Small intestine (tissue), 16 donors: ENCODE results near the gene EXOC1L. TPM values are rescaled to one million over a fixed set of nuclear protein-coding genes. Genes with fewer than 3 reads are reported as not detected.
A peak's percentile ranks its signal among the peaks of the same experiment; 100 is the strongest.

Experiments
- DNase-seq, 2 donors: peaks; one replicate each; pipeline versions ENCODE4 v3.0.0 to v3.0.0-alpha.2; 2013
- FAIRE-seq: peaks from 2 replicates; lab custom pipeline; 2012; peaks lifted over from hg19 to GRCh38; lab: Jason Lieb, UNC
- H3K27ac ChIP-seq, 3 donors: one replicate each; pipeline ENCODE4 v1.5.1; 2013; ENCODE audit warnings: low read length in 2 of 3, mild to moderate bottlenecking in 2 of 3, control low read depth in 1 of 3, inconsistent platforms in 1 of 3, low read depth in 1 of 3, moderate library complexity in 1 of 3
- H3K27me3 ChIP-seq, 3 donors: one replicate each; pipeline ENCODE4 v1.6.1; 2013; ENCODE audit warnings: low read length in 3 of 3, inconsistent platforms in 1 of 3; ENCODE audit not compliant: control insufficient read depth in 3 of 3, insufficient read depth in 3 of 3
- H3K36me3 ChIP-seq, 3 donors: one replicate each; pipeline ENCODE4 v1.6.1; 2013; ENCODE audit warnings: low read length in 3 of 3, inconsistent platforms in 1 of 3, low read depth in 1 of 3, mild to moderate bottlenecking in 1 of 3, moderate library complexity in 1 of 3; ENCODE audit not compliant: control insufficient read depth in 3 of 3, insufficient read depth in 2 of 3
- H3K4me1 ChIP-seq, 3 donors: one replicate each; pipeline ENCODE4 v1.6.1; 2013; ENCODE audit warnings: low read length in 2 of 3, inconsistent platforms in 1 of 3, low read depth in 1 of 3, mild to moderate bottlenecking in 1 of 3, moderate library complexity in 1 of 3; ENCODE audit not compliant: control insufficient read depth in 3 of 3, insufficient read depth in 2 of 3
- H3K4me3 ChIP-seq, 3 donors: one replicate each; pipeline ENCODE4 v1.5.1; 2013; ENCODE audit warnings: low read length in 3 of 3, control low read depth in 1 of 3, inconsistent platforms in 1 of 3, low read depth in 1 of 3, mild to moderate bottlenecking in 1 of 3, moderate library complexity in 1 of 3
- H3K9me3 ChIP-seq, 2 donors: one replicate each; pipeline ENCODE4 v1.6.1; 2013; ENCODE audit warnings: low read depth in 1 of 2, low read length in 1 of 2; ENCODE audit not compliant: control insufficient read depth in 2 of 2, insufficient read depth in 1 of 2
- WGBS, 3 donors: extraction: QIAGEN DNeasy Blood & Tissue Kit; methylation state at CpG; one replicate each; pipeline ENCODE4 v1.1.7; 2013; 5-methylcytosine and 5-hydroxymethylcytosine counted together
- long read RNA-seq, 10 donors: transcript quantifications; one replicate each; lab custom pipeline, GENCODE V29; 2026
- polyA plus RNA-seq, 4 donors: library from polyadenylated mRNA; stranded (reverse) in 3 of 4; unstranded in 1 of 4; fragments of 200-250 nt in 3 of 4; fragments of 120-200 nt in 1 of 4; gene quantifications; one replicate each; pipeline versions ENCODE4 v1.2.1 to v1.2.3, GENCODE V29; 2013
- donor health status: healthy with polysubstance abuse.
- donor health status: control.
- donor health status: control.
- donor health status: Bipolar disorder and iron deficiency.
- donor health status: healthy.

Gene EXOC1L
- under 1 TPM in 1 of 4 donors, not detected in 3; 0.31 TPM for polyA plus RNA-seq
- long read RNA-seq, donor 1, result 0 reads
- long read RNA-seq, donor 2, result 0 reads
- long read RNA-seq, donor 3, result 0 reads
- long read RNA-seq, donor 4, result 0 reads
- long read RNA-seq, donor 5, result 0 reads
- long read RNA-seq, donor 6, result 0 reads
- long read RNA-seq, donor 7, result 0 reads
- long read RNA-seq, donor 8, result 0 reads
- long read RNA-seq, donor 9, result 0 reads
- long read RNA-seq, donor 10, result 0 reads

- peak in 1 of 2 donors; percentile 2 for DNase-seq
- no peak within 1 kb of the TSS for H3K4me3 ChIP-seq
- H3K36me3 ChIP-seq, result no peaks in the 10 kb centered on the region
- peaks cover 0 to 15% (median 4%) of the 10 kb centered on the region in 3 donors for H3K27me3 ChIP-seq
- 7 to 24% (median 17%) methylated on average over 13 of the region's 13 CpGs for WGBS, 3 donors
- H3K9me3 ChIP-seq, result no peaks in the 10 kb centered on the region
- FAIRE-seq, result no peak
- no peaks in the 10 kb centered on the region for H3K4me1 ChIP-seq
- no peak within 1 kb of the TSS for H3K27ac ChIP-seq
Measured at GRCh38 chr4:55819634-55820033, at the start of gene EXOC1L. Gene EXOC1L (plus strand): TSS chr4:55819790. CDS start chr4:55820027, 237 bp downstream.

GRCh38 chr4:55770662-55771061 is 48.9 kb upstream of the EXOC1L start:
- Histone ChIP-seq H3K36me3 (no peaks in the 10 kb centered on the region), H3K4me1 (no peaks in the 10 kb centered on the region), H3K27ac (no peak overlapping the region), H3K9me3 (no peaks in the 10 kb centered on the region), H3K27me3 (no peaks in the 10 kb centered on the region), H3K4me3 (no peak overlapping the region)
- WGBS, 3 donors, result 49 to 73% (median 53%) methylated on average over 3 of the region's 3 CpGs
- FAIRE-seq (no peak), DNase-seq (no peak)

GRCh38 chr4:55781341-55781740 is 38.2 kb upstream of the EXOC1L start:
- H3K9me3 ChIP-seq, result no peaks in the 10 kb centered on the region
- FAIRE-seq (no peak), DNase-seq (no peak)
- no peak overlapping the region for H3K4me3 ChIP-seq
- H3K27ac ChIP-seq, result no peak overlapping the region
- peaks cover 0 to 2% (median 0%) of the 10 kb centered on the region in 3 donors for H3K27me3 ChIP-seq
- WGBS, 3 donors, result 74 to 95% (median 90%) methylated on average over 2 of the region's 2 CpGs
- H3K4me1 ChIP-seq, result no peaks in the 10 kb centered on the region
- H3K36me3 ChIP-seq, result no peaks in the 10 kb centered on the region

- H3K36me3 ChIP-seq, result no peaks in the 10 kb centered on the region
- no peak for FAIRE-seq
- H3K27ac ChIP-seq, result no peak overlapping the region
- no peaks in the 10 kb centered on the region for H3K9me3 ChIP-seq
- WGBS, 3 donors, result 11 to 34% (median 21%) methylated on average over 1 of the region's 1 CpG
- H3K4me3 ChIP-seq, result no peak overlapping the region
- H3K27me3 ChIP-seq, result peaks cover 0 to 2% (median 0%) of the 10 kb centered on the region in 3 donors
- H3K4me1 ChIP-seq, result no peaks in the 10 kb centered on the region
- no peak for DNase-seq
Measured at GRCh38 chr4:55781812-55782211, 37.8 kb upstream of the EXOC1L start.

- Histone ChIP-seq H3K4me1 (no peaks in the 10 kb centered on the region), H3K27ac (no peak overlapping the region), H3K36me3 (no peaks in the 10 kb centered on the region), H3K27me3 (peaks cover 0 to 2% (median 0%) of the 10 kb centered on the region in 3 donors), H3K9me3 (no peaks in the 10 kb centered on the region), H3K4me3 (no peak overlapping the region)
- DNase-seq, result no peak
- FAIRE-seq, result no peak
- WGBS, 3 donors, result 36 to 39% (median 38%) methylated on average over 1 of the region's 1 CpG
Measured at GRCh38 chr4:55783584-55783983, 36.0 kb upstream of the EXOC1L start.

- Histone ChIP-seq H3K36me3 (no peaks in the 10 kb centered on the region), H3K27ac (no peak overlapping the region), H3K4me1 (no peaks in the 10 kb centered on the region), H3K9me3 (no peaks in the 10 kb centered on the region), H3K4me3 (no peak overlapping the region), H3K27me3 (peaks cover 0 to 2% (median 2%) of the 10 kb centered on the region in 3 donors)
- no peak for DNase-seq
- WGBS, 3 donors, result 47 to 59% (median 52%) methylated on average over 4 of the region's 4 CpGs
- no peak for FAIRE-seq
Measured at GRCh38 chr4:55784747-55785146, 34.8 kb upstream of the EXOC1L start.

- DNase-seq, result no peak
- 50 to 74% (median 57%) methylated on average over 2 of the region's 2 CpGs for WGBS, 3 donors
- no peaks in the 10 kb centered on the region for H3K9me3 ChIP-seq
Measured at GRCh38 chr4:55791666-55792065, 27.9 kb upstream of the EXOC1L start.

GRCh38 chr4:55793479-55793878 is 26.1 kb upstream of the EXOC1L start:
- DNase-seq (peak in 1 of 2 donors; percentile 2), FAIRE-seq (no peak)
- Histone ChIP-seq H3K9me3 (no peaks in the 10 kb centered on the region), H3K4me1 (no peaks in the 10 kb centered on the region), H3K27ac (no peak overlapping the region), H3K36me3 (no peaks in the 10 kb centered on the region), H3K27me3 (peaks cover 6 to 37% (median 15%) of the 10 kb centered on the region in 3 donors), H3K4me3 (no peak overlapping the region)
- 6 to 21% (median 11%) methylated on average over 28 to 33 of the region's 33 CpGs for WGBS, 3 donors

More at GRCh38 chr4:55791666-55792065, 27.9 kb upstream of the EXOC1L start:
- H3K4me3 ChIP-seq, result no peak overlapping the region
- no peak for FAIRE-seq
- H3K27ac ChIP-seq, result no peak overlapping the region
- no peaks in the 10 kb centered on the region for H3K36me3 ChIP-seq
- no peaks in the 10 kb centered on the region for H3K4me1 ChIP-seq
- H3K27me3 ChIP-seq, result peaks cover 3 to 37% (median 15%) of the 10 kb centered on the region in 3 donors
